ENCODE data around the gene ACAT2. TPM values are rescaled to one million over a fixed set of nuclear protein-coding genes. Genes with fewer than 3 reads are reported as not detected.
"Not testable (repeated sequence)": the region's sequence is repeated elsewhere in the genome, so short reads cannot be mapped to it uniquely, and the experiment has no call there.

ACAT2 gene
- total RNA-seq, 1 donor = 115 TPM

GRCh38 chr6:159823953-159824352 lies 62.1 kb downstream of the ACAT2 start:
- DNase-seq (ENCODE audit: low read depth) = no peak
- no peak for TF ChIP-seq CTCF (IDR thresholded peaks at IDR 0.05; ENCODE audit: insufficient read depth, low read depth, low read length)
- no peak overlapping the region for H3K4me3 ChIP-seq (ENCODE audit: low read depth, low read length)

GRCh38 chr6:159824690-159825089 lies 62.8 kb downstream of the ACAT2 start:
- DNase-seq (ENCODE audit: low read depth) = not testable (repeated sequence)

GRCh38 chr6:159826004-159826403 lies 64.2 kb downstream of the ACAT2 start:
- H3K4me3 ChIP-seq (ENCODE audit: low read depth, low read length) = no peak overlapping the region
- TF ChIP-seq CTCF (IDR thresholded peaks at IDR 0.05; ENCODE audit: insufficient read depth, low read depth, low read length) = no peak
- DNase-seq (ENCODE audit: low read depth) = no peak

More at GRCh38 chr6:159824690-159825089, 62.8 kb downstream of the ACAT2 start:
- H3K4me3 ChIP-seq (ENCODE audit: low read depth, low read length) = not testable (repeated sequence)

GRCh38 chr6:159826968-159827647 lies 65.3 kb downstream of the ACAT2 start:
- H3K4me3 ChIP-seq (ENCODE audit: low read depth, low read length) = no peak overlapping the region
- DNase-seq (ENCODE audit: low read depth) = no peak
- TF ChIP-seq CTCF (IDR thresholded peaks at IDR 0.05; ENCODE audit: insufficient read depth, low read depth, low read length) = peak; percentile 4

- no peak for DNase-seq (ENCODE audit: low read depth)
- no peak overlapping the region for H3K4me3 ChIP-seq (ENCODE audit: low read depth, low read length)
- TF ChIP-seq CTCF (IDR thresholded peaks at IDR 0.05; ENCODE audit: insufficient read depth, low read depth, low read length) = no peak
Observed at GRCh38 chr6:159828074-159828473, 66.2 kb downstream of the ACAT2 start.

Small RNA genes lying within 50 kb of the gene (small RNA-seq; reads per million reads assigned to genes)
- not detected for gene RNU4ATAC18P
- 650 reads per million, percentile 99 among the genes with 10 or more reads in this experiment for gene SNORA20
- gene SNORA29 = not detected

Other genes starting within 250 kb of the ACAT2 start
- gene SOD2, start 68.8 kb upstream of the ACAT2 start, total RNA-seq = 200 and 775 TPM in 2 replicates
- gene WTAP, start 34.5 kb upstream of the ACAT2 start, total RNA-seq = 89.5 and 159 TPM in 2 replicates
- gene TCP1, start 27.6 kb downstream of the ACAT2 start, total RNA-seq = 219 and 285 TPM in 2 replicates
- gene MRPL18, start 28.4 kb downstream of the ACAT2 start, total RNA-seq = 97.3 and 107 TPM in 2 replicates
- gene PNLDC1, start 38.2 kb downstream of the ACAT2 start, total RNA-seq = 0.32 TPM in 1 of 2 replicates, not detected in the other
- gene MAS1, start 128.9 kb downstream of the ACAT2 start, total RNA-seq = not detected in 2 replicates
- 130 and 132 TPM in 2 replicates for gene IGF2R, start 207.0 kb downstream of the ACAT2 start, total RNA-seq